A549 (cell line): ENCODE data around the gene TMEM44. TPM values are rescaled to one million over a fixed set of nuclear protein-coding genes. Genes with fewer than 3 reads are reported as not detected.
A peak's percentile ranks its signal among the peaks of the same experiment; 100 is the strongest.

Experiments
- ATAC-seq, 2 experiments: fragments of 200-7000 bp in 1 of 2; fragments of >200 bp in 1 of 2; cut with Nextera tagmentation in 1 of 2; cut with Tn5 transposase in 1 of 2; 3 replicates each; pipeline versions ENCODE4 v1.8.0 to v1.9.1; 2018 to 2020; ENCODE audit warnings: mild to moderate bottlenecking in 1 of 2, moderate library complexity in 1 of 2
- CTCF ChIA-PET: fragments of 300-600 bp; sonication (Branson Sonifier 250); formaldehyde crosslinking; extraction: SDS; loops from one replicate; lab custom pipeline; 2021; ENCODE audit warnings: antibody characterized with exemption, inconsistent platforms; lab: Yijun Ruan, JAX
- POLR2A ChIA-PET: fragments of 350-600 bp; formaldehyde crosslinking; extraction: SDS; loops from one replicate; lab custom pipeline; 2021; ENCODE audit warnings: antibody characterized with exemption, inconsistent platforms; lab: Yijun Ruan, JAX
- DNase-seq, 2 experiments: peaks; one replicate each; pipeline versions ENCODE4 v3.0.0 to v3.0.0-alpha.2; 2011 to 2016; ENCODE audit warnings: low read depth in 1 of 2, low spot score in 1 of 2
- FAIRE-seq: peaks from 2 replicates; lab custom pipeline; 2011; peaks lifted over from hg19 to GRCh38; lab: Jason Lieb, UNC
- H3K27ac ChIP-seq, 2 experiments: fragments of >200 bp; sonication (Bioruptor Twin); formaldehyde crosslinking; 3 replicates each; pipeline ENCODE4 v1.5.1; 2016 to 2017
- H3K4me1 ChIP-seq: fragments of >200 bp; sonication (Bioruptor Twin); formaldehyde crosslinking; 3 replicates; pipeline ENCODE4 v1.6.1; 2016
- H3K4me2 ChIP-seq: fragments of >200 bp; sonication (Bioruptor Twin); formaldehyde crosslinking; 3 replicates; pipeline ENCODE4 v1.6.1; 2016
- H3K4me3 ChIP-seq: fragments of >200 bp; sonication (Bioruptor Twin); formaldehyde crosslinking; 3 replicates; pipeline ENCODE4 v1.5.1; 2016
- H3K9me3 ChIP-seq: fragments of >200 bp; sonication (Bioruptor Twin); formaldehyde crosslinking; 3 replicates; pipeline ENCODE4 v1.6.1; 2016
- BHLHE40 ChIP-seq: IDR thresholded peaks from 2 replicates; pipeline ENCODE4 v1.6.1; 2012; ENCODE audit warnings: low read depth, low read length, inconsistent platforms
- CBX2 ChIP-seq: fragments of 200-600 bp; sonication (generic); IDR thresholded peaks from 2 replicates; pipeline ENCODE4 v1.6.1; 2016; ENCODE audit warnings: low read depth, mild to moderate bottlenecking, borderline replicate concordance
- CEBPB ChIP-seq, 2 experiments: fragments of >200 bp in 1 of 2; sonication (Bioruptor Twin) in 1 of 2; formaldehyde crosslinking in 1 of 2; IDR thresholded peaks; 2 replicates each; pipeline ENCODE4 v1.6.1; 2012 to 2016
- CHD2 ChIP-seq: fragments of 150-350 bp; IDR thresholded peaks from 2 replicates; pipeline ENCODE4 v1.6.1; 2014; ENCODE audit warnings: low read length; ENCODE audit not compliant: partially characterized antibody
- EHF ChIP-seq: fragments of 250-450 bp; sonication (Bioruptor Pico); IDR thresholded peaks from 2 replicates; pipeline ENCODE4 v1.5.0; 2020; ENCODE audit warnings: mild to moderate bottlenecking
- ESRRA ChIP-seq: fragments of 150-350 bp; IDR thresholded peaks from 2 replicates; pipeline ENCODE4 v1.6.1; 2014; ENCODE audit warnings: mild to moderate bottlenecking, low read length, borderline replicate concordance
- FOSL2 ChIP-seq, 2 experiments: fragments of 450-650 bp in 1 of 2; fragments of >200 bp in 1 of 2; sonication (Bioruptor Twin) in 1 of 2; formaldehyde crosslinking; IDR thresholded peaks; 2 replicates each; pipeline versions ENCODE4 v1.5.0 to v1.6.1; 2016 to 2020; ENCODE audit warnings: mild to moderate bottlenecking in 1 of 2, moderate library complexity in 1 of 2
- FOXS1 ChIP-seq: fragments of 250-450 bp; sonication (Bioruptor Pico); IDR thresholded peaks from 2 replicates; pipeline ENCODE4 v1.5.0; 2020; ENCODE audit warnings: mild to moderate bottlenecking, moderate library complexity
- HMGXB4 ChIP-seq: fragments of 250-450 bp; sonication (Bioruptor Pico); IDR thresholded peaks from 2 replicates; pipeline ENCODE4 v1.5.0; 2021; ENCODE audit warnings: mild to moderate bottlenecking, moderate library complexity, borderline replicate concordance
- HOXB13 ChIP-seq: fragments of 250-450 bp; sonication (Bioruptor Pico); IDR thresholded peaks from 2 replicates; pipeline ENCODE4 v1.5.0; 2020; ENCODE audit warnings: low read depth, mild to moderate bottlenecking, moderate library complexity
- JUN ChIP-seq, 2 experiments: fragments of >200 bp; sonication (Bioruptor Twin); formaldehyde crosslinking; IDR thresholded peaks; 2 replicates in 1 of 2; 3 replicates in 1 of 2; pipeline ENCODE4 v1.6.1; 2016 to 2017
- KDM1A ChIP-seq: fragments of 200-600 bp; sonication (generic); IDR thresholded peaks from 2 replicates; pipeline ENCODE4 v1.6.1; 2016; ENCODE audit warnings: low read depth, mild to moderate bottlenecking
- MAFK ChIP-seq: fragments of 450-650 bp; IDR thresholded peaks from 2 replicates; pipeline ENCODE4 v1.6.1; 2014; ENCODE audit not compliant: partially characterized antibody
- MAZ ChIP-seq: fragments of 150-350 bp; IDR thresholded peaks from 2 replicates; pipeline ENCODE4 v1.6.1; 2014; ENCODE audit warnings: antibody characterized with exemption, low read depth, low read length, borderline replicate concordance
- MYC ChIP-seq: IDR thresholded peaks from 2 replicates; pipeline ENCODE4 v1.6.1; 2012; ENCODE audit warnings: mild to moderate bottlenecking, inconsistent platforms, low read length, improper control_type of control experiment, borderline replicate concordance
- NFE2L2 ChIP-seq: fragments of 150-350 bp; conservative IDR thresholded peaks from 2 replicates; pipeline ENCODE4 v1.6.1; 2014; ENCODE audit warnings: low read length
- NPAS2 ChIP-seq: fragments of 250-450 bp; sonication (Bioruptor Pico); IDR thresholded peaks from 2 replicates; pipeline ENCODE4 v1.8.0; 2022; ENCODE audit warnings: mild to moderate bottlenecking, moderate library complexity, borderline replicate concordance
- NR3C1 ChIP-seq: fragments of >200 bp; sonication (Bioruptor Twin); formaldehyde crosslinking; IDR thresholded peaks from 3 replicates; pipeline ENCODE4 v1.6.1; 2017
- POLR2A ChIP-seq: IDR thresholded peaks from 2 replicates; pipeline ENCODE4 v1.6.1; 2012; ENCODE audit warnings: mild to moderate bottlenecking, low read length
- POLR2AphosphoS2 ChIP-seq: conservative IDR thresholded peaks from 2 replicates; pipeline ENCODE4 v1.6.1; 2012; ENCODE audit warnings: low read length, improper control_type of control experiment, inconsistent platforms
- SMC3 ChIP-seq: fragments of >200 bp; sonication (Bioruptor Twin); formaldehyde crosslinking; IDR thresholded peaks from 3 replicates; pipeline ENCODE4 v1.6.1; 2018; ENCODE audit warnings: inconsistent platforms
- TFCP2L1 ChIP-seq: fragments of 250-450 bp; sonication (Bioruptor Pico); IDR thresholded peaks from 2 replicates; pipeline ENCODE4 v1.5.0; 2021; ENCODE audit warnings: mild to moderate bottlenecking
- ZC3H11A ChIP-seq: fragments of 450-650 bp; IDR thresholded peaks from 2 replicates; pipeline ENCODE4 v1.6.1; 2014; ENCODE audit warnings: antibody characterized with exemption, mild to moderate bottlenecking
- WGBS: methylation state at CpG from one replicate; pipeline ENCODE4 v1.1.6; 2017; ENCODE audit errors: missing lambda C conversion rate; 5-methylcytosine and 5-hydroxymethylcytosine counted together
- polyA plus RNA-seq, 4 experiments: library from polyadenylated mRNA; depleted of rRNA in 3 of 4; stranded (reverse); fragments of >200 nt; fragmentation: RNase III in 1 of 4; extraction: RNeasy Plus Mini Kit Qiagen cat#74134 plus additional on column Dnase treatment in 1 of 4; gene quantifications; 2 replicates in 3 of 4; 3 replicates in 1 of 4; pipeline ENCODE4 v1.2.3, GENCODE V29; 2011 to 2017
- TF ChIP-seq, protein P1 (sequence below): IDR thresholded peaks from 2 replicates; pipeline ENCODE4 v1.6.1; 2012
- TF ChIP-seq, protein P2 (sequence below): IDR thresholded peaks from 2 replicates; pipeline ENCODE4 v1.6.1; 2012; ENCODE audit warnings: low read depth, borderline replicate concordance

The TMEM44 gene
- polyA plus RNA-seq, 2 of the 4 experiments (the other 2 are of a cell fraction): 16.0 to 17.0 TPM

DNA sequence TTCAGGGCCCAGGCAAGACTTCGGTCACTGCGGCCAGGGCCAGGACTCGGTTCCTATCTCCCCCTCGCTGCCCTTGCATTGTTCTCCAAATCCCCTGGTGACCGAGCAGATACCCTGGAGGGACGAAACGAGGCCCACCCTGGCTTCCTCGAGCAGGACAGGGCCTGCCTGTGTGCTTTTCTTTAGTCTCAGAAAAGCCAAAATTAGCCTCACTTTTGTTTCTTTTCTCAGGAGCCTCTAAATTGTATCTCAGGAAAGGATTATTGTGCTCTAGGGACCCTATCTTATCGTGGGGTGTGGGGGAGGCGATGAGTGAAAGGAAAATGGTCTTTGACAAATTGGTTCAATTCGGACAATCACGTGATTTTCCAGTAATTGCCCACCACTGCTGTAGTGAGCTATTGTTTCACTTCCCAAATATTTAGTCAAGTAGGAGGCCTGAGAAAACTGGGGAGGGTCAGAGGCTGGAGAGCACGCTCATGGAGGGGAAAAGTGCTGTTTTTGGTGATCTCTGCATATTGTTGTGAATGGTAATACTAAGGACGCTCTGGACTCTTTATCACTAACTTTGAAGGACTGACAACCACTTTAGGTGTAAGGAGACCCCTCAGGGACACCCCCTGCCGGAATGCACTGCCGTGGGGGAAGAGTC, 61.6 kb downstream of the TMEM44 start:
- ChIA-PET POLR2A (interaction anchor here (0.7 kb wide), 1 partner anchor 13 kb away, joined by 3 read pairs; no protein-coding TSS in a partner anchor), CTCF (interaction anchor here (0.8 to 1.8 kb wide), 4 partner anchors 10 to 88 kb away, joined by 3 read pairs; no protein-coding TSS in a partner anchor)
- Histone ChIP-seq H3K4me3 (no peak overlapping the region), H3K4me2 (peak overlapping the region; percentile 49), H3K27ac (peak overlapping the region; percentile 60 to 83), H3K9me3 (no peaks in the 10 kb centered on the region), H3K4me1 (peaks cover 43% of the 10 kb centered on the region)
- ATAC-seq (no peak), FAIRE-seq (no peak), DNase-seq (no peak)
- WGBS: 89% methylated on average over 15 of the region's 16 CpGs
- TF ChIP-seq CEBPB (IDR thresholded peaks at IDR 0.05): no peak

DNA sequence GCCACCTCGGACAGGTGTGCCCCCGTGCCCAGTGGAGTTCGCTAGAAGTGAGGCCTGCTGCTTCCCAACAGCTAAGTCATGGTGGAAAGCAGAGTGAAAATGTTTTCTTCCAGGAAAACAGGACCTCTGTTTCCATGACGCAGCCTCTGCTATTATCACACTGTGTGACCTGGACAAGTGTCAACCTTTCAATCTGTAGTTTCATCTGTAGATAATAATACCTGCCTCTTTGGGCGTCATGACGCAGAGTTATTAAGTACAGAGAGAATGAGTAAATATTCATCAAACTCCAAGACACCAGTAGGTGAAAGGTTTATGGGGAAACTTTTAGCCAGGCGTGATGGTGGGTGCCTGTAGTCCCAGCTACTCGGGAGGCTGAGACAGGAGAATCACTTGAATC, 62.3 kb downstream of the TMEM44 start:
- Histone ChIP-seq H3K4me2 (no peak overlapping the region), H3K4me1 (peaks cover 38% of the 10 kb centered on the region), H3K27ac (peak overlapping the region in 1 of 2 experiments; percentile 58; a peak in 2 of 6 replicates), H3K9me3 (no peaks in the 10 kb centered on the region), H3K4me3 (no peak overlapping the region)
- FAIRE-seq (no peak), ATAC-seq (no peak), DNase-seq (no peak)
- no peak for TF ChIP-seq JUN (IDR thresholded peaks at IDR 0.05)
- TF ChIP-seq MAZ: no peak
- TF ChIP-seq ESRRA: no peak
- TF ChIP-seq TFCP2L1 (CRISPR knock-in tag): no peak
- TF ChIP-seq SMC3: no peak
- TF ChIP-seq FOXS1 (CRISPR knock-in tag): no peak
- TF ChIP-seq POLR2AphosphoS2: no peak
- TF ChIP-seq KDM1A: no peak
- no peak for TF ChIP-seq NPAS2 (CRISPR knock-in tag)
- no peak for TF ChIP-seq MYC
- POLR2A ChIA-PET: no interaction called here
- CTCF ChIA-PET: interaction anchor here (1.1 to 1.8 kb wide), 2 partner anchors 9 to 75 kb away, joined by 3 read pairs; no protein-coding TSS in a partner anchor
- WGBS: 89% methylated on average over 8 of the region's 8 CpGs

- TF ChIP-seq CHD2 (no peak), ZC3H11A (no peak), NPAS2 (CRISPR knock-in tag) (no peak), EHF (CRISPR knock-in tag) (no peak), HOXB13 (CRISPR knock-in tag) (no peak), FOSL2 (IDR thresholded peaks at IDR 0.05) (no peak), FOSL2 (CRISPR knock-in tag; IDR thresholded peaks at IDR 0.05) (no peak), MAFK (no peak), CBX2 (no peak), NFE2L2 (no peak), POLR2A (no peak), MAZ (no peak), BHLHE40 (no peak), NR3C1 (no peak), FOXS1 (CRISPR knock-in tag) (no peak), HMGXB4 (CRISPR knock-in tag) (no peak)
- TF ChIP-seq, protein P1, sequence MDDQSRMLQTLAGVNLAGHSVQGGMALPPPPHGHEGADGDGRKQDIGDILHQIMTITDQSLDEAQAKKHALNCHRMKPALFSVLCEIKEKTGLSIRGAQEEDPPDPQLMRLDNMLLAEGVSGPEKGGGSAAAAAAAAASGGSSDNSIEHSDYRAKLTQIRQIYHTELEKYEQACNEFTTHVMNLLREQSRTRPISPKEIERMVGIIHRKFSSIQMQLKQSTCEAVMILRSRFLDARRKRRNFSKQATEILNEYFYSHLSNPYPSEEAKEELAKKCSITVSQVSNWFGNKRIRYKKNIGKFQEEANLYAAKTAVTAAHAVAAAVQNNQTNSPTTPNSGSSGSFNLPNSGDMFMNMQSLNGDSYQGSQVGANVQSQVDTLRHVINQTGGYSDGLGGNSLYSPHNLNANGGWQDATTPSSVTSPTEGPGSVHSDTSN: no peak
- TF ChIP-seq, protein P2, sequence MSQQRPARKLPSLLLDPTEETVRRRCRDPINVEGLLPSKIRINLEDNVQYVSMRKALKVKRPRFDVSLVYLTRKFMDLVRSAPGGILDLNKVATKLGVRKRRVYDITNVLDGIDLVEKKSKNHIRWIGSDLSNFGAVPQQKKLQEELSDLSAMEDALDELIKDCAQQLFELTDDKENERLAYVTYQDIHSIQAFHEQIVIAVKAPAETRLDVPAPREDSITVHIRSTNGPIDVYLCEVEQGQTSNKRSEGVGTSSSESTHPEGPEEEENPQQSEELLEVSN: no peak
- ChIA-PET POLR2A (no interaction called here), CTCF (interaction anchor here (0.9 to 1.2 kb wide), 2 partner anchors 14 to 24 kb away, joined by 4 to 5 read pairs; no protein-coding TSS in a partner anchor)
- peaks cover 31% of the 10 kb centered on the region for H3K4me1 ChIP-seq
- ATAC-seq (no peak), DNase-seq (no peak), FAIRE-seq (no peak)
- WGBS: 88% methylated on average over 13 of the region's 13 CpGs
- no peak overlapping the region for H3K4me3 ChIP-seq
- H3K27ac ChIP-seq: peak overlapping the region in 1 of 2 experiments; percentile 58; a peak in 1 of 6 replicates
- no peak overlapping the region for H3K4me2 ChIP-seq
- H3K9me3 ChIP-seq: no peaks in the 10 kb centered on the region
Measured at GRCh38 chr3:194570235-194570634, 63.0 kb downstream of the TMEM44 start.
